ENCODE results near the gene ATG14.

DNA sequence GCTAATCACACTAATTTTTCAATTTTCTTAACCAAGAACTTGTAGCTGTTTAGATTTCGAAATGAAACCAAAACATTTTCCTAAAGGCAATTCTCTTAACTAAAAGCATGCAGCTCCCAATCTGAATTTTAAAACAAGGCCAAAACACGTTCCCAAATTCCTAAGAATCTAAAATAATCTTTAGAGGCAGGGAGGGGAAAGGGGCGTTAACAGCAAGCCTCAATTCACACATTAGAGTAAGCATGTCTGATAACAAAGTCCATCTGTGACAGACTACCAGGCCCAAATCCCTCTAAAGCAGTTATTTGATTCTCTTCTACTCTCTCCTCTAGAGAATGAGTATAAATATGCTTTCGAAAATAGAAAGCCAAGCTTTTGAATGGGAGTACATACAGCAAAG lies 754 bp downstream of the ATG14 start:
- TF ChIP-seq CTCF (IDR thresholded peaks at IDR 0.05): no peak
- no peak for TF ChIP-seq POLR2A (IDR thresholded peaks at IDR 0.05)

Measured in prostate gland (tissue), 2 donors.